ENCODE measurements around the gene LRMDA. TPM values are rescaled to one million over a fixed set of nuclear protein-coding genes. Genes with fewer than 3 reads are reported as not detected.

LRMDA gene
- total RNA-seq, 1 donor from 2014 or later = 5.2 TPM

- DNase-seq (ENCODE audit: low spot score) = no peak
- H3K27ac ChIP-seq = no peak overlapping the region
- H3K4me1 Mint-ChIP-seq = peaks cover 11% of the 10 kb centered on the region
Observed at GRCh38 chr10:75694790-75695189, 263.4 kb downstream of the LRMDA start.

GRCh38 chr10:75695994-75696393, 264.6 kb downstream of the LRMDA start:
- H2AFZ ChIP-seq (replicated peaks) = no peak overlapping the region
- DNase-seq (ENCODE audit: low spot score) = no peak
- no peak for TF ChIP-seq CTCF (IDR thresholded peaks at IDR 0.05)
- no peaks in the 10 kb centered on the region for H3K27me3 ChIP-seq
- H3K27ac ChIP-seq = no peak overlapping the region
- no peak overlapping the region for H3K9ac ChIP-seq
- no peaks in the 10 kb centered on the region for H3K79me2 ChIP-seq (ENCODE audit: low read depth)
- Mint-ChIP-seq H3K9me3 (peaks cover 6% of the 10 kb centered on the region), H3K27ac (no peak overlapping the region), H3K36me3 (no peaks in the 10 kb centered on the region), H3K27me3 (ENCODE audit: insufficient read depth, low read depth) (no peaks in the 10 kb centered on the region), H3K4me3 (no peak overlapping the region), H3K4me1 (peaks cover 11% of the 10 kb centered on the region)
- no peaks in the 10 kb centered on the region for H3K9me3 ChIP-seq (ENCODE audit: low read depth)
- no peaks in the 10 kb centered on the region for H3F3A ChIP-seq (ENCODE audit: low read depth)
- no peak overlapping the region for H3K4me3 ChIP-seq
- no peaks in the 10 kb centered on the region for H4K20me1 ChIP-seq (ENCODE audit: low read depth)
- H3K4me2 ChIP-seq = no peak overlapping the region
- no peaks in the 10 kb centered on the region for H3K36me3 ChIP-seq
- H3K4me1 ChIP-seq = peaks cover 5% of the 10 kb centered on the region

More at GRCh38 chr10:75694790-75695189, 263.4 kb downstream of the LRMDA start:
- Mint-ChIP-seq H3K27me3 (ENCODE audit: insufficient read depth, low read depth) (no peaks in the 10 kb centered on the region), H3K27ac (peak overlapping the region; percentile 70), H3K36me3 (no peaks in the 10 kb centered on the region), H3K4me3 (no peak overlapping the region), H3K9me3 (peaks cover 6% of the 10 kb centered on the region)
- no peak overlapping the region for H2AFZ ChIP-seq (replicated peaks)
- no peaks in the 10 kb centered on the region for H3K27me3 ChIP-seq
- peaks cover 5% of the 10 kb centered on the region for H3K4me1 ChIP-seq
- H3F3A ChIP-seq (ENCODE audit: low read depth) = no peaks in the 10 kb centered on the region
- no peak overlapping the region for H3K9ac ChIP-seq
- no peak overlapping the region for H3K4me2 ChIP-seq
- H3K36me3 ChIP-seq = no peaks in the 10 kb centered on the region
- H3K79me2 ChIP-seq (ENCODE audit: low read depth) = no peaks in the 10 kb centered on the region
- TF ChIP-seq EZH2 (IDR thresholded peaks at IDR 0.05) (no peak), EZH2phosphoT487 (IDR thresholded peaks at IDR 0.05) (no peak), CTCF (IDR thresholded peaks at IDR 0.05) (no peak)
- H4K20me1 ChIP-seq (ENCODE audit: low read depth) = no peaks in the 10 kb centered on the region
- no peak overlapping the region for H3K4me3 ChIP-seq
- H3K9me3 ChIP-seq (ENCODE audit: low read depth) = no peaks in the 10 kb centered on the region

GRCh38 chr10:75696536-75696935, 265.1 kb downstream of the LRMDA start:
- Histone ChIP-seq H3K9ac (no peak overlapping the region), H3F3A (ENCODE audit: low read depth) (no peaks in the 10 kb centered on the region), H2AFZ (replicated peaks) (no peak overlapping the region), H3K36me3 (no peaks in the 10 kb centered on the region), H3K27me3 (no peaks in the 10 kb centered on the region), H3K4me2 (no peak overlapping the region), H3K27ac (no peak overlapping the region), H3K4me3 (no peak overlapping the region), H4K20me1 (ENCODE audit: low read depth) (no peaks in the 10 kb centered on the region), H3K4me1 (peaks cover 5% of the 10 kb centered on the region), H3K79me2 (ENCODE audit: low read depth) (no peaks in the 10 kb centered on the region), H3K9me3 (ENCODE audit: low read depth) (no peaks in the 10 kb centered on the region)
- DNase-seq (ENCODE audit: low spot score) = no peak
- H3K27ac Mint-ChIP-seq = no peak overlapping the region
- H3K36me3 Mint-ChIP-seq = no peaks in the 10 kb centered on the region
- no peak for TF ChIP-seq CTCF (IDR thresholded peaks at IDR 0.05)
- no peak for TF ChIP-seq EZH2phosphoT487 (IDR thresholded peaks at IDR 0.05)
- no peak for TF ChIP-seq EZH2 (IDR thresholded peaks at IDR 0.05)
- H3K9me3 Mint-ChIP-seq = peaks cover 6% of the 10 kb centered on the region
- no peak overlapping the region for H3K4me3 Mint-ChIP-seq
- peaks cover 11% of the 10 kb centered on the region for H3K4me1 Mint-ChIP-seq
- no peaks in the 10 kb centered on the region for H3K27me3 Mint-ChIP-seq (ENCODE audit: insufficient read depth, low read depth)

Measured in neural progenitor cell (in vitro differentiated cells).